ENCODE data around the gene NPPC.

The NPPC gene

GRCh38 chr2:231961349-231962166, 35.4 kb upstream of the NPPC start, which contains the start of gene DIS3L2 (continued):
- no peak for TF ChIP-seq ZNF366 (tag by site-specific recombination; conservative IDR thresholded peaks at IDR 0.05)
- no peak for TF ChIP-seq ZNF433 (tag by site-specific recombination; IDR thresholded peaks at IDR 0.05; ENCODE audit: low read depth)
- TF ChIP-seq TRIM28 (IDR thresholded peaks at IDR 0.05; ENCODE audit: borderline replicate concordance, low read length) = no peak; the same call in 1 of the 2 replicates
- TF ChIP-seq, protein P1, sequence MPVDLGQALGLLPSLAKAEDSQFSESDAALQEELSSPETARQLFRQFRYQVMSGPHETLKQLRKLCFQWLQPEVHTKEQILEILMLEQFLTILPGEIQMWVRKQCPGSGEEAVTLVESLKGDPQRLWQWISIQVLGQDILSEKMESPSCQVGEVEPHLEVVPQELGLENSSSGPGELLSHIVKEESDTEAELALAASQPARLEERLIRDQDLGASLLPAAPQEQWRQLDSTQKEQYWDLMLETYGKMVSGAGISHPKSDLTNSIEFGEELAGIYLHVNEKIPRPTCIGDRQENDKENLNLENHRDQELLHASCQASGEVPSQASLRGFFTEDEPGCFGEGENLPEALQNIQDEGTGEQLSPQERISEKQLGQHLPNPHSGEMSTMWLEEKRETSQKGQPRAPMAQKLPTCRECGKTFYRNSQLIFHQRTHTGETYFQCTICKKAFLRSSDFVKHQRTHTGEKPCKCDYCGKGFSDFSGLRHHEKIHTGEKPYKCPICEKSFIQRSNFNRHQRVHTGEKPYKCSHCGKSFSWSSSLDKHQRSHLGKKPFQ (tag by site-specific recombination; IDR thresholded peaks at IDR 0.05) = peak; percentile 33; the same call in 1 of the 2 replicates
- peak; percentile 53; the same call in 1 of the 2 replicates for TF ChIP-seq ZNF324 (tag by site-specific recombination; IDR thresholded peaks at IDR 0.05)
- no peak for TF ChIP-seq ZNF558 (tag by site-specific recombination; IDR thresholded peaks at IDR 0.05)
- TF ChIP-seq GLI4 (tag by site-specific recombination; IDR thresholded peaks at IDR 0.05) = 0 out of 2 replicates have a peak, but pooled peaks have one; percentile 59
- TF ChIP-seq ZNF174 (tag by site-specific recombination; IDR thresholded peaks at IDR 0.05) = no peak
- no peak for TF ChIP-seq ZNF707 (tag by site-specific recombination; IDR thresholded peaks at IDR 0.05)
- TF ChIP-seq ZNF785 (tag by site-specific recombination; IDR thresholded peaks at IDR 0.05) = no peak
- TF ChIP-seq ZNF23 (tag by site-specific recombination; IDR thresholded peaks at IDR 0.05; ENCODE audit: borderline replicate concordance) = no peak
- TF ChIP-seq ZNF426 (tag by site-specific recombination; IDR thresholded peaks at IDR 0.05) = no peak
- TF ChIP-seq, protein P2, sequence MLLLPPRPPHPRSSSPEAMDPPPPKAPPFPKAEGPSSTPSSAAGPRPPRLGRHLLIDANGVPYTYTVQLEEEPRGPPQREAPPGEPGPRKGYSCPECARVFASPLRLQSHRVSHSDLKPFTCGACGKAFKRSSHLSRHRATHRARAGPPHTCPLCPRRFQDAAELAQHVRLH (tag by site-specific recombination; IDR thresholded peaks at IDR 0.05) = 0 out of 2 replicates have a peak, but pooled peaks have one; percentile 75
- TF ChIP-seq, protein P3, sequence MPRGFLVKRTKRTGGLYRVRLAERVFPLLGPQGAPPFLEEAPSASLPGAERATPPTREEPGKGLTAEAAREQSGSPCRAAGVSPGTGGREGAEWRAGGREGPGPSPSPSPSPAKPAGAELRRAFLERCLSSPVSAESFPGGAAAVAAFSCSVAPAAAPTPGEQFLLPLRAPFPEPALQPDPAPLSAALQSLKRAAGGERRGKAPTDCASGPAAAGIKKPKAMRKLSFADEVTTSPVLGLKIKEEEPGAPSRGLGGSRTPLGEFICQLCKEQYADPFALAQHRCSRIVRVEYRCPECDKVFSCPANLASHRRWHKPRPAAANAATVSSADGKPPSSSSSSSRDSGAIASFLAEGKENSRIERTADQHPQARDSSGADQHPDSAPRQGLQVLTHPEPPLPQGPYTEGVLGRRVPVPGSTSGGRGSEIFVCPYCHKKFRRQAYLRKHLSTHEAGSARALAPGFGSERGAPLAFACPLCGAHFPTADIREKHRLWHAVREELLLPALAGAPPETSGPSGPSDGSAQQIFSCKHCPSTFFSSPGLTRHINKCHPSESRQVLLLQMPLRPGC (tag by site-specific recombination; IDR thresholded peaks at IDR 0.05) = peak; percentile 55; the same call in 1 of the 2 replicates
- no peak for TF ChIP-seq ZNF214 (tag by site-specific recombination; IDR thresholded peaks at IDR 0.05; ENCODE audit: borderline replicate concordance)
- TF ChIP-seq ZNF600 (tag by site-specific recombination; IDR thresholded peaks at IDR 0.05) = peak; percentile 95
- TF ChIP-seq, protein P4, sequence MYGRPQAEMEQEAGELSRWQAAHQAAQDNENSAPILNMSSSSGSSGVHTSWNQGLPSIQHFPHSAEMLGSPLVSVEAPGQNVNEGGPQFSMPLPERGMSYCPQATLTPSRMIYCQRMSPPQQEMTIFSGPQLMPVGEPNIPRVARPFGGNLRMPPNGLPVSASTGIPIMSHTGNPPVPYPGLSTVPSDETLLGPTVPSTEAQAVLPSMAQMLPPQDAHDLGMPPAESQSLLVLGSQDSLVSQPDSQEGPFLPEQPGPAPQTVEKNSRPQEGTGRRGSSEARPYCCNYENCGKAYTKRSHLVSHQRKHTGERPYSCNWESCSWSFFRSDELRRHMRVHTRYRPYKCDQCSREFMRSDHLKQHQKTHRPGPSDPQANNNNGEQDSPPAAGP (tag by site-specific recombination; IDR thresholded peaks at IDR 0.05) = 0 out of 2 replicates have a peak, but pooled peaks have one; percentile 37
- TF ChIP-seq ZFHX2 (tag by site-specific recombination; conservative IDR thresholded peaks at IDR 0.05) = peak; percentile 62; the same call in 1 of the 2 replicates
- TF ChIP-seq ZNF350 (tag by site-specific recombination; IDR thresholded peaks at IDR 0.05) = no peak
- TF ChIP-seq TCF7L2 (IDR thresholded peaks at IDR 0.05; ENCODE audit: borderline replicate concordance, low read depth, low read length) = no peak
- peak; percentile 94 for TF ChIP-seq GLIS1 (tag by site-specific recombination; IDR thresholded peaks at IDR 0.05)
- TF ChIP-seq ZNF560 (tag by site-specific recombination; IDR thresholded peaks at IDR 0.05; ENCODE audit: borderline replicate concordance) = no peak
- no peak for TF ChIP-seq ZNF26 (tag by site-specific recombination; IDR thresholded peaks at IDR 0.05)
- no peak for TF ChIP-seq ZFP41 (tag by site-specific recombination; IDR thresholded peaks at IDR 0.05; ENCODE audit: borderline replicate concordance)
- no peak for TF ChIP-seq EGR2 (tag by site-specific recombination; IDR thresholded peaks at IDR 0.05; ENCODE audit: low read depth)
- peak; percentile 60; the same call in 1 of the 2 replicates for TF ChIP-seq KLF7 (tag by site-specific recombination; IDR thresholded peaks at IDR 0.05; ENCODE audit: borderline replicate concordance)
- TF ChIP-seq ZBTB44 (tag by site-specific recombination; IDR thresholded peaks at IDR 0.05) = 0 out of 2 replicates have a peak, but pooled peaks have one; percentile 17
- no peak for TF ChIP-seq ZNF354C (tag by site-specific recombination; IDR thresholded peaks at IDR 0.05; ENCODE audit: borderline replicate concordance, low read depth)
- TF ChIP-seq ZNF239 (tag by site-specific recombination; IDR thresholded peaks at IDR 0.05) = no peak; the same call in 1 of the 2 replicates

Data from HEK293 (cell line).